GM21423 (cell line): ENCODE results near the gene BID.

ENCODE experiments used
- ATAC-seq: cut with Tn5 transposase; IDR thresholded peaks from one replicate; pipeline ENCODE4 v1.9.1; 2021; ENCODE audit warnings: mild to moderate bottlenecking, moderate library complexity; ENCODE audit not compliant: unreplicated experiment

BID gene

GRCh38 chr22:17739196-17739975, 34.9 kb downstream of the BID start:
- no peak for ATAC-seq

GRCh38 chr22:17738386-17739128, 35.7 kb downstream of the BID start:
- ATAC-seq = no peak

GRCh38 chr22:17734187-17734586, 40.1 kb downstream of the BID start:
- peak; percentile 55 for ATAC-seq

GRCh38 chr22:17733466-17733865, 40.8 kb downstream of the BID start:
- no peak for ATAC-seq

DNA sequence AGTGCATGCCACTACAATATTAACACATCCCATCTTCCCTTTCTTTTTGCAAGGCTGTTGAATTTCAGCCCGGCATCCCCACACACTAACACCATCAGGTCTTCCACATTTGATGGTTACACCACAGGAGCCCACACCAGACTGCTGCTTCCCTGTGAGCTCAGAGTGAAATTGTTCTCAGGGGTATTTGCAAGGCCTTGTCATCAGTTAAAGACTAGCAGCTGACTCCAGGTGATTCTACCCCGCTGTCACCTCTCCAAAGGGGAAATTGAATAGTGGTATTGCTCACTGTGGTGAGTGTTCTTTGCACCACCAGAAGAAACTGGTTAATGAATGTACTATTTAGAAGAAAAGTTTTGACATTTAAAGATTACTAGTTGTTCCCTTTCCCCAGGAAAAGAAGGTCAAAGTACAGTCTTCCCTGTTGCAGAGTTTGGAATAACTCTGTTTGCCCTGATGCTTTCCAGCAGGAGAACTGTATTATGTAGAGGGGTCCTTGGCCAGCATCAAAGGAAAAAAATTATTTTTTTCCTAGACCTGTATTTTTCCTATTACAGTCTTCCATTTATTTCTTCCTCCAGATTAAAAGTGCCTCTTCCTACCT, 41.9 kb downstream of the BID start:
- no peak for ATAC-seq

- no peak for ATAC-seq
These were observed 44.7 kb downstream of the BID start for GRCh38 chr22:17729561-17729960.

DNA sequence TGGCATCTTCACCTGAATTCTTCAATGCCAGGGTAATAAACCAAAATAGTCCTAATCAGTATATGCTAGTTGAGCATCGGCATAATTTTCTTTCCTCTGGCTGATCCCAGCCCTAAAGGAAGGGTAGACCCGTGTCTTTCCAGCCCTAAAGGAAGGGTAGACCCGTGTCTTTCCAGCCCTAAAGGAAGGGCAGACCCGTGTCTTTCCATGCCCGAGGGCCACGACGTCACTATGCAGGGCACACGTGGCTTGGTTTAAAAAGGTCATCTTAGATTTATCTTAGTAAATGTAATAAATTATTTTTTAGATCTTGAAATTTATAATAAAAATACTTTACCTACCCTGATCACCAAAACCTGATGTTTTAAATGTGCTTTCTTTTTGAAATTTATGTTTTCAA, 45.5 kb downstream of the BID start:
- no peak for ATAC-seq

DNA sequence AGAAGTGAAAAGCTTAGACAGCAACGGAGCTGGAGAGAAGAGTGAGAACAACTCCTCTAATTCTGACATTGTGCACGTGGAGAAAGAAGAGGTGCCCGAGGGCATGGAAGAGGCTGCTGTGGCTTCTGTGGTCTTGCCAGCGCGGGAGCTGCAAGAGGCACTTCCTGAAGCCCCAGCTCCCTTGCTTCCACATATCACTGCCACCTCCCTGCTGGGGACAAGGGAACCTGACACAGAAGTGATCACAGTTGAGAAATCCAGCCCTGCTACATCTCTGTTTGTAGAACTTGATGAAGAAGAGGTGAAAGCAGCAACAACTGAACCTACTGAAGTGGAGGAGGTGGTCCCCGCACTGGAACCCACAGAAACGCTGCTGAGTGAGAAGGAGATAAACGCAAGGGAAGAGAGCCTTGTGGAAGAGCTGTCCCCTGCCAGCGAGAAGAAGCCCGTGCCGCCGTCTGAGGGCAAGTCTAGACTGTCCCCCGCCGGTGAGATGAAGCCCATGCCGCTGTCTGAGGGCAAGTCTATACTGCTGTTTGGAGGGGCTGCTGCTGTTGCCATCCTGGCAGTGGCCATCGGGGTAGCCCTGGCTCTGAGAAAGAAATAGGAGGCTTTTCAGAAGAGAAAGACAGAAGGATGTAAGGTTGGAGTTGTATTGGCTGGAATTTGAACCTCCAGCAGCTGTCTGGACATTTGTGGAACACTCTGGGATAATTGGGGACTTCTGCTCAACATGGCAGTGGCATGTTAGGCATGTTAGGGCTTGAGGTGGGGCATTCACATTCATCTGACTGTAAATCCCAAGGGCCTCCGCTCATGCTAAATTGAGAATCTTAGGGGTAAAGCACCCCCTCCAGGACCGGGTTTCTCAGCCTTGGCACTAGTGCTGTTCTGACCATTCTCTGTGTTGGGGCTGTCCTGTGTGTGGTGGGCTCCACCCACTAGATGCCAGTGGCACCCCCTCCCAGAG, 47.1 kb downstream of the BID start:
- ATAC-seq = no peak

- no peak for ATAC-seq
These were observed 48.0 kb downstream of the BID start for GRCh38 chr22:17726006-17726927.

- ATAC-seq = no peak
These were observed 48.8 kb downstream of the BID start for GRCh38 chr22:17725500-17725796.

DNA sequence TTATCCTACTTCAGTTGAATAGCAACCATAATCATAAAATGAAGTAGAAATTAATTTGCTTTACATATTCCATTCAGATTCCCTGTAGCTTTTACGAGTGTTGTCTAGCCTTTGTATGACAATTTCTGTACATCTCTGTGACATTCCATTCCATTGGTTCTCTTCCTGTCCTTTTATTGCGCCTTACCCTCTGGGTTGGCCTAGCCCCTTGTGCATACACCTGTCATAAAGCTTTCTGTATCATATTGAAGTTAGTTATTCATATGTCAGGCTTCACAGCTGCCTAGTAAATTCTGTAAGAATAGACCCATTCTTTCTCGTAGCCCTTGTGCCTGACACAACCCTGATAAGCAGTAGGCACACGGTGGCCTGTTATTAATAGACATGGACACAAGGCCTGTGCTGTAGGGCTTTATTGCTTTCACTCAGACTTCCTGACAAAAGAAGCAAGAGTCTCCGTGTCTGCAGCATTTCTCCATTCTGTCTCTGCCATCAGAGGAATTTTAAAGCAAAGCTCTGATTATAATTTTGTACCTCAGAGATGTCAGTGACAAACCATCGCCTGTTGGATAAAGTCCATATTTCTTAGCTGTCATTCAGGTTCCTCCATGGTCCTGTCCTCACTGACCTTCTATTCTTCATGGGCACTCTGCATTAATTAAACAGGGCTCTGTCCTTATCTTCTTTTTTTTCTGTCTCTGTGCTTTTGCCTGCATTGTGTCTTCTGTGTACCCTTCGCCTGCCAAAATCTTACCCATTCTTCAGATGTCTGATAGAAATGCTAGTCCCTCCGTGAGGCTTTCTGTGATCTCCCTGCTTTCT, 49.4 kb downstream of the BID start:
- no peak for ATAC-seq

- ATAC-seq = no peak
These were observed 50.0 kb downstream of the BID start for GRCh38 chr22:17724241-17724640.

GRCh38 chr22:17719911-17720310, 54.4 kb downstream of the BID start:
- no peak for ATAC-seq

- no peak for ATAC-seq
These were observed 56.6 kb downstream of the BID start for GRCh38 chr22:17717708-17718107.

DNA sequence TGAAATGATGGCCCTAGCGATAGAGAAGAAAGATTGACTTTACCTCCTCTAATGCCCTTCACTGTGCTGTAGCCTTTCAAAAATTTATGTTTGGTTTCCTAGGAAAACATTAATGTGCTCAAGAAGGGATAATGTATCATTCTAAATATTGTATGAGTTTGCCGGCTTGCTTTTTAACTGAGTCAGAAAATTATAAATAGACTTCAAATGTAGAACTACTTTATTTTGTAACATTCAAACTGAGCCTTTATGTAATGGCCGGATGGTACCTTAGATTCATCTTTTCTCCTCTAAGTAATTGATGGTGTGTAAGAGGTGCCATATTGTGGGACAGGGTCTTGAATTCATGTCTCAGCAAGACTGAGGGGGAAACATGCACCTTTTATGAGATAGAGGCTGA, 57.7 kb downstream of the BID start:
- no peak for ATAC-seq

DNA sequence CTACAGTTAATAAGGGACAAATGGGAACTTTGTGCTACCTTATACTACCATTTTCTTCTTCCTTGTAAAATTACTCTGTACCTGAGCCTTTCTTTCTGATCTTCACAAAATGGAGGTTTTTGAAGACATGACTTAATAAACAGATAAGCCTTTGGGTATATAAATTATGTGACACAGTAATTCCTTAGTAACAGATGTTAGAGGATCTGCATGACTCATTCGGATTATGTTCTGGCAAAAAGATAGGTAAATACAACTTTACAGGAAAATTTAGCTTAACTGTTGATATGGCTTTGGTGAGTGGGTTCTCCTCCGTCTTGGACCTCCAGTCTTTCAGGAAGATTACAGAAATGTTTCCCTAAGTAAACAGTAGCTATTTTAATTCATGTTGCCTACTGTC, 61.8 kb downstream of the BID start:
- ATAC-seq = no peak

GRCh38 chr22:17710023-17710422, 64.2 kb downstream of the BID start:
- no peak for ATAC-seq

DNA sequence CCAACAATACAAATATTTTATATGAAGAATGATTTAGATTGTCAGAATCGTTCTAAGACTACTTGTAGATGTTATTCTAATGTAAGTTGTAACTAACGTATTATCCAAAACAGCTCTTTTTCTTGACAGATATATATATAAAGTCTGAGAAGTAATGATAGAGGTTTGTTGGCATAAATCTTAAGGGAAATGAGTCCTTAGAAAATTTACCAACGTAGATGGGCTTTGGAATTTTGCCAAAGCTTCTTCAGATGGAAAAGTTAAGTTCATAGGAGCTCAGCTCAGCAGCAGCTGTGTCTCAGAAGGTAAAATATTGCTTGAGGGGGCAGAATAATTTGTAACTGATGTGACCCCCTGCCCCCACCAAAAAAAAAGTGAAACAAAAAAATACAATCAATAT, 66.7 kb downstream of the BID start:
- no peak for ATAC-seq

DNA sequence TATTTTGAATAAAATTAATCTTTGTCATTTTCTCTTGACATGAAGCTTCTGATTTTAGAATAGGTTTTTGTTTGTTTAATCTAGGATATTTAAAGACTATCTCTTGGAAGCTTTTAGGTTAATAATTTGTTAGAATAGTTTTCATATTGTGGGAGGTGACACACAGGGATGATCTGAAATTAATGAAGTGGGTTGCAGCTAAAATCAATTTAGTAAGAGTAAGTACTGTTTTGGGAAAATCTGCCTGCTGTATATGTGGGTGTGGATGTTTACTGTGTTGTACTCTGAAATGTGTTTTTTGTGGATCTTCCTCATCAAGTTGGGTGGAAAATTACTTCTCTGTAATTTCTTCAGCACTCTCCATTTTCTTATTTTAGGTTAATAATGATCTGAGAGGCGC, 67.3 kb downstream of the BID start:
- ATAC-seq = no peak
